Measurements from ENCODE around the gene HSPA6.
"Not testable (repeated sequence)": the region's sequence is repeated elsewhere in the genome, so short reads cannot be mapped to it uniquely, and the experiment has no call there.

The HSPA6 gene

DNA sequence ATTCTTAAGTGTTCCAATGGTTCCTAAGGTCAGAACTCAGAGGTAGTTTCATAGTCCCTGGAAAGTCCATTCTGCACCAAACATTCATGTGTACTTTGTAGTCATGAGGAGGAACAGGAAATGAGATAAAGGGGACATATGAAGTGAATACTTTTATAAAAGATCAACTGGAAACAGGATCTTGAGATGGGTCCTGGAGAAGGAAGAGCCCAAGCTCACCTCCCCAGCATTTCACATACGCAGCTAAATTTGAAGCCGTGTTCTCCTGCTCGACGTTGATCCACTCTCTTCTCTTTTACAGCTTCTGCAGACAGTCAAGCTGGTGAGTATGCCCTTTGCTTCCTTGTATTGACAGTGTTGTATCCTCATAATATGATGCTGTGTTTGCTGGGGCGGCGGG is 18.7 kb upstream of the HSPA6 start:
- FAIRE-seq = no peak

DNA sequence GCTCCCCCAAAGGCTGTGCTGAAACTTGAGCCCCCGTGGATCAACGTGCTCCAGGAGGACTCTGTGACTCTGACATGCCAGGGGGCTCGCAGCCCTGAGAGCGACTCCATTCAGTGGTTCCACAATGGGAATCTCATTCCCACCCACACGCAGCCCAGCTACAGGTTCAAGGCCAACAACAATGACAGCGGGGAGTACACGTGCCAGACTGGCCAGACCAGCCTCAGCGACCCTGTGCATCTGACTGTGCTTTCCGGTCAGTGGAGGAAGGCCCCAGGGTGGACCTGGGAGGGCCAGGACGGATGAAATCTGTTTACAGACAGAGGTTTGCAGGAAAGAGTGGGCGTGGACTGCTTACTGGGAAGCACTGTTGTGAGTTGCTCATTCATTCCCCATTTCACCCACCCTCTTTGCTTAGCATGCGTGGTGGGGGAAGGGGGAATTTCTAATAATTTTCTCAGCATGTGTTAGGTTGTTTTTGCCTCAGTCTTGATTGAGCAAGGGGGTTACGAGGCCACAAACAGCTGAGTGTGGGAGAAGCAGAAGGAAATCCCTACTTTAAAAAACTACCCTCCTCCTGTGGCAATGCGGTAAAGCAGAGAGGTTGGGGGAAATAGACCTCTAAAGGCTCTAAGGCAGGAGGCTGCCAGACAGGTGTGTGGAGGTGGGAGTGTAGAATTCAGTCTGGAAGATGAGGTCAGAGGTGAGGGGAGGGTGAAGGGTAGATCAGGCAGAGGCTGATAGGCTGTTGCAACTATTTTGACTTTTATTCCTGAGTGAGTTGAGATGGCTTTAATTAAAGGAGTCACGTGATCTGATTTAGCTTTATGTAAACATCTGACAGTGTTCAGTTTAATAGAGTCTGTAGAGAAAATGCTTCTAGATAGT is 17.8 kb upstream of the HSPA6 start:
- FAIRE-seq = no peak

DNA sequence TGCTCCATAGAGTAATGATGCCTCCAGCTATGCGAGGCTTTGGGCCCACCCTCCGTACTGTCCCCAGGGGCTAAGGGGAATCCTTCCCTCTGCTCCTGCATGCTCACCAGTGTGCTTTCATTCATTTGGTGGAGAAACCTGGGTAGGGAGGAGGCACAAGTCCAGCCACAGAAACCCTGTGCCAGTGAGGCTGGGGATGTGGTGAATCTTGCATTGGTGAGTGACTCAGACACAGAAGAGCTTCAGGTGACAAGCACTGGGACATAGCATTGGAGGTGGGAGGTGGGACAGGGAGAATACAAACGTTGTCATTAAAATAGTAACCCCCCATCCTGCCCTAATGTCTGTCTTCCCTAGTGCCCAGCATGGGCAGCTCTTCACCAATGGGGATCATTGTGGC is 13.9 kb upstream of the HSPA6 start:
- FAIRE-seq = no peak

DNA sequence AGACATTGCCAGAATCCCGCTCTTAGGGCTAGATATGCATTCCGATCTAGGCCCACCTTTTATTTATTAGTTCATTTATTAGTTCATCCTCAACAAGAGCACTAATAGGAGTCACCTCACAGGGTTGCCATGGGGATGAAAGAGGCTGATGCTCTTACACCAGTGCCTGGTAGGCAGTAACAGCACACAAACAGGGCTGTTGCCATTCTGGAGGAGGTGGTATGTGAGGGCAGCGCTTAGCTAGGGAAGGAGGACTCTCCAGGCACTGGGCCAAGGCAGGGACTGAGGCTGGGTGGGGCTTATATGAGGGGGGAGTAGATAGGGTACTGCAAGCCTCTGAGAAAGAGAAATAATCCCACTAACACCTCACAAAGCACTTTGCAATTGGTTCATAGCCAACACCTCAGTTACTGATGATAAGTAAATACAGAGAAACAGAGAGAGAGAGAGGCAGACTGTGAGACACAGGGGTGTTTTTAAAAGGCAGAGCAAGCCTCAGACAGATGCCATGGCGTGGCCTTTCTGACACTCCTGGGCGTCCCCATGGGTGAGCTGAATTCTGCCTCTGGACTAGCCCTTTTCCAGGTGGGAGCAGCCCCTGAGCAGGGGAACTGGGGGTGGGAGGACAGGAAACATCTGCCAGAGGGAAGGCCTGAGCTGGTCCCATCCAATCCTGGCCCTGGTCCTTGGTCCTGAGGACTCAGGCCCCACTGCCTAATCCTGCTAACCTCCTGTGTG is 13.2 kb upstream of the HSPA6 start:
- no peak for FAIRE-seq

DNA sequence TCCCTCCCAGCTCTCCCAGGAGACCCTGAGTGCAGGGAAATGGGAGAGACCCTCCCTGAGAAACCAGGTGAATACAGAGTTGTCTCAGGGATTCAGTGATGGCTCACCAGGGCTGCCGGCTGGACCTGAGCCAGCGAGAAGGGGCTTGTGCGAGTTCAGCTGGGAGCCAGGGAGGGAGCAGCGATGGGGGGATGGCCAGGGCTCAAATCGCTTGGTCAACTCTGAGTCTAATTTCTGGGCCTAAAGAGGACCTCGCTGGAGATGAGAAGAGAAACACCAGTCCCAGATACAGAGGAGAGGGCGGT is 12.6 kb upstream of the HSPA6 start:
- no peak for FAIRE-seq

DNA sequence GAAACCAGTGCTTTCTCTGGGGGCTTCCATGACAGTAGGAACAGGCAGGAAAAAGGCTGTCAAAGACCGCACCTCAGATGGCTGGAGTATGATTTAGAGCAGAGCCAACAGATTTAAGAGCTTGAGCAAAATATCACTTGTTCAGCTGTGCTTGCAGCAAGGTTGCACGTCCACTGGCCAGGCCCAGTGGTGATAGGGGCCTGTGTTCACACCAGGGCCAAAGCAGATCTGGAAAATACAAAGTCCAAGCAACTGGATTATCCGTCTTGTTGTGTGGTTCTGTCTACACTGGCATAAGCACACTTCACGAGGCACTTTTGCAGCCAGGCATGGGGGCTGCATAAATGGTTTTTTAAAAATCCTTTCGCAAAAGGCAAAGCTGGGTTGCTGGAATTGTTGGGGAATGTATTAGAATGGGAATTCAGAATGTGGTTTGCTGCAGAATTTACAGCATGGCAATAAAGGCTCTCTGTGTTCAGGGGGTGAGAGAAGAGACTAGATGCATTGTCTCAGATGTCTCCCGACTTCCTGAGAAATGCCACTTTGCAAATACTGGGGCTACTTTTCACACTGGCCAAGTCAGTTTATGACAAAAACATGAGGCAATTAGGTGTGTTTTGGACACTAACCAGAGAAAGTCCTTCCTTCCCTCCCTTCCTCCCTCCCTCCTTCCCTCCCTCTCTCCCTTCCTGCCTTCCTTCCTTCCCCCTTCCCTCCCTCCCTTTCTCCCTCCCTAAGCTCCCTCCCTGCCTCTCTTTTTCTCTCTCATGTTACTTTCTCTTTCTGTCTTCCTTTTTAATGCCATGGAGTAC is 11.5 kb upstream of the HSPA6 start:
- not testable (repeated sequence) for FAIRE-seq

DNA sequence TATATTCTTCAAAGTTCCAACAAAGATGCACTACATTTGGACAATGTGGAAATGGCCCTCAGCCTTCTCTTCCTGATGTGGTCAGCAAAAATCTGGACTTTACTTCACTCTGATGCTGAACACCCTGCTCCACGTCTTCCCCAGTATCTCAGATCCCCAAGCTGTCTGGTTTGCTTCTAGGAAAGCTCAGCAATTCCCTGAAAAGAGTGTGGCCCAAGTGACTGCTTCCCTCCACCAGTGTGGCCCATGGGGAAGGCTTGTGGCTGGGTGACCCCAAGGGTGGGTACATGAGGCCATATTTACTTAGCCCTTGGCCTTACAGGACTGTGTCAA is 10.9 kb upstream of the HSPA6 start:
- FAIRE-seq = not testable (repeated sequence)

DNA sequence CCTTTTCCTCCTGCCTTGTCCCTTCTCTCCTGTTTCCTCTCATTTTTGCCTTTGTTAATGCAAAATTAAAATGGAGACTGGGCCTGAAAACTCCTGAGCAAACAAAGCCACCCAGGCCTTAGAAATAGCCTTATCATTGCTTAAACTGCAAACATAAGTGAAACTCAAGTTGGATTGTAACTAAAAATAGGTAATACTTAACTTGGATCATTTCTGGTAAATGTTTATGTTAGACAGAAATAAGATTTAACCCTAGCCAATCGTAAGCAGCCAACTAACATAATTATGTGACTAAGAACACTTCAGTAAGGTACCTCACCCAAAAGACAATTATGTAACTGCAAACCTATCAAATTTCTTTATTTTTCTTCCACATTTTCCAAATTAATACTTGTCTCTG is 10.4 kb upstream of the HSPA6 start:
- FAIRE-seq = not testable (repeated sequence)

DNA sequence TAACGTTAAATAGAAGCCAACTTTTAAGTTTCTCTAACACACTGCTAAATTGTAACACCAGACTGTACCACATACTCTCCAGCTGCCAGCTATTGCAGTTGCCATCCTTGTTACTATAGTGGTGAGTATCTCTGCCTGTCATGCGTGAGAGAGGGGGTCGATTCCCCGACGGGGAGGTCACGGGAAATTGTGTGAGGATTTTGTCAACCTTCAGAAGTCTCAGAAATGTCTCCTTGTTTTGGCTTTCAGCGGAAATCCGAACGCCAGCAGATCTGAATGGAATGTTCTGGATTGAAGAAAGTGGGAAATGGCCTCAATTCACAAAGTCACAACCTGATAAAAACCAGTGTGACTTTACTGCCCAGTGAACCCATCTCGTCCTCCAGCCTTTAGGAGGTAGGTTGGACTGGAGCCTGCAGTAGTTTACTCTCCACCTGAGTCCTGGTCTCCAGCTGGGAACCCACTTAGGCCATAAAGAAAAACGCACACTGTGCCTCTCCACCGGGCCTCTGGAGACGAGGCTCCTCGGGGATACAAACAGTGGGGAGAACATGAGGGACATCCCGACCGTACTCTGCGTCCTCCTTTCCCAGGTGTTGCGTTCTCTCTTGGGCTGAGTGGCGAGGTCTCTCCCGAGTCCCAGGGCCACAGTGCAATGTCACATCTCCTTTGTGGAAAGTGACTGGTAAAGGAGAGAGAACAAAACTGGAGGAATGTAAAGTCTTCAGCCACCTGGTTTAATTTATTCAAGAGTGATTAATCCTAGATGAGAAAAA is 1.1 kb upstream of the HSPA6 start:
- not testable (repeated sequence) for FAIRE-seq

DNA sequence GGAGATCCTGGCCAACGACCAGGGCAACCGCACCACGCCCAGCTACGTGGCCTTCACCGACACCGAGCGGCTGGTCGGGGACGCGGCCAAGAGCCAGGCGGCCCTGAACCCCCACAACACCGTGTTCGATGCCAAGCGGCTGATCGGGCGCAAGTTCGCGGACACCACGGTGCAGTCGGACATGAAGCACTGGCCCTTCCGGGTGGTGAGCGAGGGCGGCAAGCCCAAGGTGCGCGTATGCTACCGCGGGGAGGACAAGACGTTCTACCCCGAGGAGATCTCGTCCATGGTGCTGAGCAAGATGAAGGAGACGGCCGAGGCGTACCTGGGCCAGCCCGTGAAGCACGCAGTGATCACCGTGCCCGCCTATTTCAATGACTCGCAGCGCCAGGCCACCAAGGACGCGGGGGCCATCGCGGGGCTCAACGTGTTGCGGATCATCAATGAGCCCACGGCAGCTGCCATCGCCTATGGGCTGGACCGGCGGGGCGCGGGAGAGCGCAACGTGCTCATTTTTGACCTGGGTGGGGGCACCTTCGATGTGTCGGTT is 477 bp downstream of the HSPA6 start:
- FAIRE-seq = not testable (repeated sequence)

DNA sequence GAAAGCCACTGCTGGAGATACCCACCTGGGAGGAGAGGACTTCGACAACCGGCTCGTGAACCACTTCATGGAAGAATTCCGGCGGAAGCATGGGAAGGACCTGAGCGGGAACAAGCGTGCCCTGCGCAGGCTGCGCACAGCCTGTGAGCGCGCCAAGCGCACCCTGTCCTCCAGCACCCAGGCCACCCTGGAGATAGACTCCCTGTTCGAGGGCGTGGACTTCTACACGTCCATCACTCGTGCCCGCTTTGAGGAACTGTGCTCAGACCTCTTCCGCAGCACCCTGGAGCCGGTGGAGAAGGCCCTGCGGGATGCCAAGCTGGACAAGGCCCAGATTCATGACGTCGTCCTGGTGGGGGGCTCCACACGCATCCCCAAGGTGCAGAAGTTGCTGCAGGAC is 981 bp downstream of the HSPA6 start:
- not testable (repeated sequence) for FAIRE-seq

DNA sequence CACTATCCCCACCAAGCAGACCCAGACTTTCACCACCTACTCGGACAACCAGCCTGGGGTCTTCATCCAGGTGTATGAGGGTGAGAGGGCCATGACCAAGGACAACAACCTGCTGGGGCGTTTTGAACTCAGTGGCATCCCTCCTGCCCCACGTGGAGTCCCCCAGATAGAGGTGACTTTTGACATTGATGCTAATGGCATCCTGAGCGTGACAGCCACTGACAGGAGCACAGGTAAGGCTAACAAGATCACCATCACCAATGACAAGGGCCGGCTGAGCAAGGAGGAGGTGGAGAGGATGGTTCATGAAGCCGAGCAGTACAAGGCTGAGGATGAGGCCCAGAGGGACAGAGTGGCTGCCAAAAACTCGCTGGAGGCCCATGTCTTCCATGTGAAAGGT is 1.6 kb downstream of the HSPA6 start:
- not testable (repeated sequence) for FAIRE-seq

DNA sequence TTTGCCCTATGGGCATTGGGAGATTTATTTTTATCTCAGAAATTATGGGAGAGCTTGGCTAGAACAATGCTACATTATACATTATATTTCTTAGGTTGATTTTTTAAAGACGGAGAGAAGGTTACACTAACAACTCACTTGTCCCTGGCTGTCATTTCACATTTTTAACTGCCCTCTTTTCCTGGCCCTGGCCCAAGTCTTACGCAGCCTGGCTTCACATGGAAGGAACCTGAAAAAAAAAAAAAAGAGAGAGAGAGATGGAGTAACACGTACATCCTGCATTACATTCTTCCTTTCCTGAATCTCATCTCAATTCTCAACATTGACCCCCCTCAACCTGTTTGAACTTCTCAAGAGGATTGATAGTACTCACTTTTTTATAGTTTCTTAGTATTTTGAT is 4.2 kb downstream of the HSPA6 start:
- not testable (repeated sequence) for FAIRE-seq

DNA sequence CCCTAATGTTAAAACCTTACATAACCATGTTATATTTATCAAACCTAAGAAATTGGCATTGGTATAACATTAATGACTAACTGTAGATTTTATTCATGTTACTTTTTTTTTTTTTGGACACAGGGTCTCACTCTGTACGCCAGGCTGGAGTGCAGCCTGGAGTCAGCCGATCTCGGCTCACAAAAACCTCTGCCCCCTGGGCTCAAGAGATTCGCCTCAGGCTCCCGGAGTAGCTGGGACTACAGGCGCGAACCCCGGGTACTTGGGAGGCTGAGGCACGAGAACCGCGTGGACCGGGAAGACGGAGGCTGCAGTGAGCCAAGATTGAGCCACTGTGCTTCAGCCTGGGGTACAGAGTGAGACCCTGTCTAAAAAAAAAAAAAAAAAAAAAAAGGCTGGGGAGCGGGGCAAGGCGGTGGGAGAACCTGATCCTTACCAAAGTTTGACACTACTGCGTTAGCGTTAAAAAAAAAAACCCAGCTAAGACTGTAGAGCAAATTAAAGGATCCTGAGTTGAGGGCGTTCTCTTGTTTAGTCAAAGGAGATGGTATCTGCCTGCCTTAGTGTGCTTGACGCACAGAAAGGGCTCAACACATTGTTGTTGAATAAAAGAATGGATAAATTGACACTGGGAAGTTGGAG is 5.2 kb downstream of the HSPA6 start:
- FAIRE-seq = not testable (repeated sequence)

DNA sequence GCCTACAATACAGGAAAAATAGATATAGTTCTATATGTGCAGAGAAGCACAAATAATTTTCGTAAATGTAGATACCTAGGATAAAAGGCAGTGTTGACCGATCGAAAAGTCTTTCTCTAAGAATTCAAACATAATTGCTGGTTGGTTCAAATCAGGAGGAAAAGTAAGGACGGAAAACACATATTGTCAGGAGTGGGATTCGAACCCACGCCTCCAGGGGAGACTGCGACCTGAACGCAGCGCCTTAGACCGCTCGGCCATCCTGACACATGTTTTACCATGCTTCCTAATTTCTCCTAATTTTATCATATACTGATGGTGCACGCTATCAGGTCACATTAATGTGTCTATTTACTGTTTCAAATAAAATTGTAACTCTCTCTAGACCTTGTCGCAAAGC is 5.8 kb downstream of the HSPA6 start:
- not testable (repeated sequence) for FAIRE-seq

DNA sequence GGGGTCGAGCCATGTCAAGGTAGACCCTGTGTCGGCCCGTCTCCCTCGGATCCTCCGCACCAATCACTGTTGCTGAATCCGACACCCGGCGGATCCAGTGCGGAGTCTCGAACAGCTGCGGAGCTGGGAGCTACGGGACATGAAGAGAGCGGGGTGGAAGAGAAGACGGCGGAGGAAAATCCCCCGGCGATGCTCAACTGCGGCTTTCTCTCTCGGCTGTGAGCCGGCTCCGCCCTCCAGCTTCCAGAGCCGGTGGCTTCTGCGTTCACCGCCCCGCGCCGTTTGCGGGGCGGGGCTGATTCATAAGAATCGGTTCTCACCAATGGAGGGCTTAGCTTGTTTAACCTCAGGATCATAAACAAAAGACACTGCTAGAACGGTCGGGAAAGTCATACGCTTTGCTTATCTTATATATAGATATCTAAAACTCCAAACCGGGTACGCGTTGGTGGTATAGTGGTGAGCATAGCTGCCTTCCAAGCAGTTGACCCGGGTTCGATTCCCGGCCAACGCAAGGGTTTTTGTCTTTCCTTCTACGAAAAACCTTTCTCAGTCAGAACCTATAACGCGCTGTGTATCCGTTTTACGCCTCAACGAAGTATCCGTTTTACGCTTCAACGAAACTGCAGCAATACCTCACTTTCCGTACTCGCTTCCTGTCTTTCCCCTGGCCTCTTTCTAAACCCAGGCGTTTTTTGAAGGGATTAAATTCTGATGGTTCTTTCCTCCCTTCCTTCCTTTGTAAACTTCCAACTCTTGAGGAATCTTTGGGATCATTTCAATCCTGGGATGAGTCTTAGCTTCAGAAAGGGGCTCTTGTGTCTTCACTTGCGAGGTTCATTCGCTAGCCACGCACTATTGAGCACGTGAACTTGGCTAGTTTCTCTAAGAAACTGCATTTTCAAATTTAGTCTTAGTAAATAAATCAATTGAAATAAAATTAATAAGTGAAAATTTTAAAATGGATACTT is 6.6 kb downstream of the HSPA6 start:
- FAIRE-seq = peak; percentile 41

DNA sequence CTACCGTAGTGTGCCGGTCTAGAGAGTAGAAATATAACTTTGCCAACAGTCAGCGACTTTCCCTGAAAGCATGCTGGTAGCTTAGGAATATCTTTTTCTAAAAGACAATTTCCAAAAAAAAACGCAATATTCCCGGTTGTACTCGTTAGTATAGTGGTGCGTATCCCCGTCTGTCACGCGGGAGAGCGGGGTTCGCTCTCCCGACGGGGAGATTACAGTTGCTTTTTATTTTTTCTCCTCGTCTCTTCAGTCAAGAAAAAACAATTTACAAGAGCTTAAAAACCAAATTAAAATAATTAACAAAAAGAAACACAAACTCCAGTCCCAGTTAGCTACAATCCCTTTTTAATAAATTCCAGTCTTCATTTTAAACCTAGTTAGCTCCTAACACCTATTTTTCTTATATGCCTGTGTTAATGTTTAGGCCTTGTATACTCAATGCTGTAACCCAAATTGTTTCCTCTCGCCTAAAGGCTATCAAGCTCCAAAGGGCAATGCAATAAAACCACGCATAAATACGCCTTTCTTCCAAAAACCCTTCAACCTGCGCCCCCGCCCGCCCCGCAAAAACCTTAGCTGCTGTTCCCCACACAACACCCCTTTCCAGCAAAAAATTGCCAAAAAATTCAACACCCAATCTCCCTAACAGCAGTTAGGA is 7.8 kb downstream of the HSPA6 start:
- no peak for FAIRE-seq

DNA sequence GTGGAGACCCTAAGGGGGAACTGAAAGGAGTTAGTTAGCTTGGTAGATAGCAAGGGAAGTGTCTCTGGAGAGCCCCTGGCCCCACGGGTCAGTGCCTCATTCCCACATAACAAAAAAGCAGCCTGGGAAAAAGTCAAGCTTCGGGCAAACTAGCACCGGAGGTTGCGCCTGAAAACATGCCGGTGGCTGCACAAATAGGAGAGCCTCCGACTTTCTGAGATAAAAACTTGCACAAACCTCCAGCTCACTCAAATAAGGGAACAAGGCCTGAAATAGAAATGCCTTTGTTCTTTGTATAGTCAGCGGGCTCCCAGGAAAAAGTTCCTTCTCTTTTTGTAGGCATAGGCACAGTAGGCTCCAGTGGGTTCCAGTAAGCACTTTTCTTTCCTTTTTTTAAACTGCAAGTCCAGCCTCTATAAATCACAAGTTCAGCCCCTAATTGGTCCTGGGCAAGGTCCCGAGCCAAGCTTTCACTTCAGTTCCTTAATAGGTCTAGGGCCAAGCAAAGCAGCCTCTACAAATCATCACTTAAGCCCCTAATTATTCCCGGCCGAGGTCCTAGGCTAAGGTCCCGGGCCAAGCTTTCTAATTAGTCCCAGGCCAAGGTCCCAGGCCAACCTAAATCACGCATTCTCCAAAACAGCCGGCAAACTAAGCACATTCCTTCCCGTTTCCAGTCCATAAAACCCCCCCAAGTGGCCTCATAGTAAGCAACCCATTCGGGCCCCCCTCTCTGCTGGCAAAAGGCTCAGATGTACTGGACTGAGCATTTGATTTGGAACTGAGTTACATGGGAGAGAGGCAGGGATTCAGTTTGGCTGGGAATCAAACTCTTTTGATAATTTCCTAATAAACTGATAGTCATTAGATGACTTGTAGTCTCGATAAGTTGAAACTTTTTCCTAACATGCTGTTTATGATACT is 8.6 kb downstream of the HSPA6 start:
- FAIRE-seq = not testable (repeated sequence)

Measured in endometrium (tissue), 2 donors.